Mucosa of descending colon (tissue), 3 donors: ENCODE results near the gene MARCKSL1. TPM values are rescaled to one million over a fixed set of nuclear protein-coding genes. Genes with fewer than 3 reads are reported as not detected.

Source experiments
- ATAC-seq: fragments of 200-7000 bp; cut with Tn5 transposase; one replicate; pipeline ENCODE4 v1.9.1; 2020; ENCODE audit warnings: mild to moderate bottlenecking, moderate library complexity
- DNase-seq, 3 donors: peaks; one replicate each; pipeline ENCODE4 v3.0.0-alpha.2; 2020
- H3K36me3 ChIP-seq: fragments of 200-600 bp; one replicate; pipeline ENCODE4 v1.8.0; 2021; ENCODE audit warnings: low read depth, mild to moderate bottlenecking
- H3K4me1 ChIP-seq: fragments of 200-600 bp; one replicate; pipeline ENCODE4 v1.8.0; 2021; ENCODE audit warnings: low read depth, mild to moderate bottlenecking
- H3K4me3 ChIP-seq: fragments of 200-600 bp; one replicate; pipeline ENCODE4 v1.8.0; 2021; ENCODE audit warnings: mild to moderate bottlenecking
- H3K9me3 ChIP-seq: fragments of 200-600 bp; one replicate; pipeline ENCODE4 v1.8.0; 2021; ENCODE audit warnings: mild to moderate bottlenecking
- CTCF ChIP-seq: fragments of 200-600 bp; IDR thresholded peaks from one replicate; pipeline ENCODE4 v1.8.0; 2022; ENCODE audit warnings: antibody characterized with exemption, mild to moderate bottlenecking
- intact Hi-C, 2 donors: fragments of 100-400 bp; cut with DNase I in 1 of 2; cut with micrococcal nuclease in 1 of 2; formaldehyde crosslinking; loops; one replicate each; pipeline versions ENCODE4 v1.11.0 to v1.11.1; 2022; cut with DNase I, micrococcal nuclease
- long read RNA-seq, 2 donors: library from polyadenylated mRNA; unstranded; transcript quantifications; one replicate each; pipeline ENCODE4 v2.0.0, GENCODE V29; 2019 to 2021
- total RNA-seq, 3 donors: library from RNA; stranded (reverse); fragmentation: NEBNext Ultra II Directional in 2 of 3; extraction: Animal tissue kit (Norgen Biotek cat#: 25700) in 2 of 3; gene quantifications; one replicate each; pipeline versions ENCODE4 v1.2.1 to v1.2.4, GENCODE V29; 2021 to 2023
- donor health status: DM: no; HTN: no; CAD: no; lungs with moderate emphysema.
- donor health status: DM: no; HTN: no; CAD: no.
- donor health status: DM: no; HTN: yes; CAD: no.

Gene MARCKSL1
- 100 to 1,000 TPM in 2 of 3 donors, 10 to 100 TPM in 1; 37.0 to 149 (median 140) TPM for total RNA-seq
- long read RNA-seq, donor 1, transcript MARCKSL1-201 (2 exons, 1,699 nt) = major isoform, 148 of 152 reads
- long read RNA-seq, donor 1, partial matches to known transcripts = 0 of 152 reads
- long read RNA-seq, donor 1, other reads (novel, unspliced or antisense) = 4 of 152 reads
- long read RNA-seq, donor 2, transcript MARCKSL1-201 (2 exons, 1,699 nt) = major isoform, 16 of 21 reads
- long read RNA-seq, donor 2, partial matches to known transcripts = 0 of 21 reads
- long read RNA-seq, donor 2, other reads (novel, unspliced or antisense) = 5 of 21 reads

- ATAC-seq = peak; percentile 70
- peak; percentile 91 to 92 (median 91) for DNase-seq
- Histone ChIP-seq H3K36me3 (no peaks in the 10 kb centered on the region), H3K4me3 (peak within 1 kb of the TSS; percentile 48), H3K9me3 (no peaks in the 10 kb centered on the region), H3K4me1 (peaks cover 36% of the 10 kb centered on the region)
- no peak for TF ChIP-seq CTCF
- intact Hi-C loops = no loop called here
Observed at GRCh38 chr1:32335790-32336590, at the start of gene MARCKSL1. MARCKSL1 (minus strand) TSS chr1:32336233; CDS start chr1:32336033, 200 bp downstream.

GRCh38 chr1:32380057-32380456, 44.0 kb upstream of the MARCKSL1 start:
- ATAC-seq (no peak), DNase-seq (no peak)
- no peaks in the 10 kb centered on the region for H3K4me1 ChIP-seq
- H3K36me3 ChIP-seq = peaks cover 40% of the 10 kb centered on the region
- H3K9me3 ChIP-seq = no peaks in the 10 kb centered on the region
- no peak overlapping the region for H3K4me3 ChIP-seq
- intact Hi-C loops = no loop called here
- TF ChIP-seq CTCF = no peak

GRCh38 chr1:32377541-32378220, 41.6 kb upstream of the MARCKSL1 start:
- intact Hi-C loops = no loop called here
- ATAC-seq = no peak
- no peaks in the 10 kb centered on the region for H3K9me3 ChIP-seq

GRCh38 chr1:32376199-32376598, 40.2 kb upstream of the MARCKSL1 start:
- peaks cover 34% of the 10 kb centered on the region for H3K36me3 ChIP-seq
- TF ChIP-seq CTCF = no peak
- no peak overlapping the region for H3K4me3 ChIP-seq
- H3K9me3 ChIP-seq = no peaks in the 10 kb centered on the region
- no peak for DNase-seq
- ATAC-seq = no peak
- intact Hi-C loops = no loop called here
- no peaks in the 10 kb centered on the region for H3K4me1 ChIP-seq

More at GRCh38 chr1:32377541-32378220, 41.6 kb upstream of the MARCKSL1 start:
- TF ChIP-seq CTCF = no peak
- no peak overlapping the region for H3K4me3 ChIP-seq
- H3K36me3 ChIP-seq = peaks cover 39% of the 10 kb centered on the region
- no peak for DNase-seq
- no peaks in the 10 kb centered on the region for H3K4me1 ChIP-seq

- DNase-seq = no peak
- H3K4me3 ChIP-seq = no peak overlapping the region
- H3K4me1 ChIP-seq = no peaks in the 10 kb centered on the region
- intact Hi-C loops = no loop called here
- no peak for TF ChIP-seq CTCF
- no peak for ATAC-seq
- peaks cover 30% of the 10 kb centered on the region for H3K36me3 ChIP-seq
- H3K9me3 ChIP-seq = no peaks in the 10 kb centered on the region
Observed at GRCh38 chr1:32373996-32374592, 38.1 kb upstream of the MARCKSL1 start.
